ENCODE measurements around the gene CCNYL1. TPM values are rescaled to one million over a fixed set of nuclear protein-coding genes. Genes with fewer than 3 reads are reported as not detected.

Gene CCNYL1
- total RNA-seq, 6 experiments from 2014 or later = 7.1 to 11.9 (median 9.4) TPM

DNA sequence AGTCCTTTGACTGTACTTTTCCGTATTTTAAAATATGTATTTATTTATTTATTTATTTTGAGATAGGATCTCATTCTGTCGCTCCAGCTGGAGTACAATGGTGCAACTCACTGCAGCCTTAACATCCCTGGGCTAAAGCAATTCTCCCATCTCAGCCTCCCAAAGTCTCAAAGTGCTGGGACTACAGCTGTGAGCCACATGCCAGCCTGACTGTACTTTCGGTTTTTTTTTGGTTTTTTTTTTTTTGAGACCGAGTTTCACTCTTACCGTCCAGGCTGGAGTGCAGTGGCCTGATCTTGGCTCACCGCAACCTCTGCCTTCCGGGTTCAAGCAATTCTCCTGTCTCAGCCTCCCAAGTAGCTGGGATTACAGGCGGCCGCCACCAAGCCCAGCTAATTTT is 28.9 kb upstream of the CCNYL1 start:
- Histone ChIP-seq H3K27ac (no peak overlapping the region), H3K9me3 (no peaks in the 10 kb centered on the region), H3K36me3 (no peaks in the 10 kb centered on the region), H3K4me3 (no peak overlapping the region), H3K4me1 (peaks cover 0 to 11% (median 0%) of the 10 kb centered on the region in 4 donors), H3K27me3 (no peaks in the 10 kb centered on the region)
- DNase-seq = no peak
- ATAC-seq = no peak
- intact Hi-C loops (cut with DNase I) = no loop called here
- TF ChIP-seq, protein P1, sequence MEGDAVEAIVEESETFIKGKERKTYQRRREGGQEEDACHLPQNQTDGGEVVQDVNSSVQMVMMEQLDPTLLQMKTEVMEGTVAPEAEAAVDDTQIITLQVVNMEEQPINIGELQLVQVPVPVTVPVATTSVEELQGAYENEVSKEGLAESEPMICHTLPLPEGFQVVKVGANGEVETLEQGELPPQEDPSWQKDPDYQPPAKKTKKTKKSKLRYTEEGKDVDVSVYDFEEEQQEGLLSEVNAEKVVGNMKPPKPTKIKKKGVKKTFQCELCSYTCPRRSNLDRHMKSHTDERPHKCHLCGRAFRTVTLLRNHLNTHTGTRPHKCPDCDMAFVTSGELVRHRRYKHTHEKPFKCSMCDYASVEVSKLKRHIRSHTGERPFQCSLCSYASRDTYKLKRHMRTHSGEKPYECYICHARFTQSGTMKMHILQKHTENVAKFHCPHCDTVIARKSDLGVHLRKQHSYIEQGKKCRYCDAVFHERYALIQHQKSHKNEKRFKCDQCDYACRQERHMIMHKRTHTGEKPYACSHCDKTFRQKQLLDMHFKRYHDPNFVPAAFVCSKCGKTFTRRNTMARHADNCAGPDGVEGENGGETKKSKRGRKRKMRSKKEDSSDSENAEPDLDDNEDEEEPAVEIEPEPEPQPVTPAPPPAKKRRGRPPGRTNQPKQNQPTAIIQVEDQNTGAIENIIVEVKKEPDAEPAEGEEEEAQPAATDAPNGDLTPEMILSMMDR (IDR thresholded peaks at IDR 0.05) = no peak
- no peak for TF ChIP-seq POLR2A (IDR thresholded peaks at IDR 0.05)
- 95% methylated on average over 7 of the region's 9 CpGs for WGBS (ENCODE audit: insufficient coverage, low coverage, low lambda C conversion rate, missing lambda C conversion rate)

- Histone ChIP-seq H3K9me3 (no peaks in the 10 kb centered on the region), H3K4me1 (peaks cover 0 to 11% (median 0%) of the 10 kb centered on the region in 4 donors), H3K27me3 (no peaks in the 10 kb centered on the region), H3K36me3 (no peaks in the 10 kb centered on the region), H3K27ac (peak overlapping the region in 1 of 3 donors; percentile 23), H3K4me3 (no peak overlapping the region)
- intact Hi-C loops (cut with DNase I) = no loop called here
- no peak for DNase-seq
- peak in 1 of 4 donors; percentile 22 for ATAC-seq
- TF ChIP-seq POLR2A (IDR thresholded peaks at IDR 0.05) = no peak
- TF ChIP-seq, protein P1 (IDR thresholded peaks at IDR 0.05) = no peak
- 70% methylated on average over 4 of the region's 5 CpGs for WGBS (ENCODE audit: insufficient coverage, low coverage, low lambda C conversion rate, missing lambda C conversion rate)
Measured at GRCh38 chr2:207683438-207683837, 28.0 kb upstream of the CCNYL1 start.

DNA sequence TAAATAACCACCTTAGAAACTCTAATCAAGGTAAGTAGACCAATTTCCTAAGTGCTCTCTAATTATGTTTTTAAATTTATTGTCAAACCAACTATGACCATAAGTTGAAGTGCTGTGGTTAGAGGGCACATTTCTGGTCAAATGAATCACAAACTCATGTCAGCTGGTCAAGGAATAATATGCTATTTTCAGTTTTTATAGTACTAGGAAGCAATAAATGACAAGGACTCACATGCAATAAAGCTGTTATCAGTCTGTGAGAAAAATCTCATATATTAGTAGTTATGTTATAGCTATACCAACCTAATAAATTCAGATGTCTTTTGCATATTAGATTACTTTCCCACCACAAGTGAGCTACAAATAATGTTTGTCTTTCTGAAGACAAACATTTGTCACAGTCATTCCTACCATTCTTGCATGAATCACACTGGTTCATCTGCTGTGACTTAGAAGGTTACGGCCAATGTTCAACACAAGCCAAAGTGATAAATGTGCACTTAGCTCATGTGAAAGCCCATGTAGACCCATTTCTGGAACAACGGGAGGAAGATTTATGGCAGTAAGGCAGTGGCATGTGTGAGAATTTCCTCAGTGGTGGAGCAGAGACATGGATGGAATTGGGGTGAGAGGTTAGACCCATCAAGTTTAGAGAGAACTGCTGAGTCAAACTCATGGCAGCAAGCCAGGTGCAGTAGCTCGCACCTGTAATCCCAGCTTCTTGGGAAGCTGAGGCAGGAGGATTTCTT is 27.4 kb upstream of the CCNYL1 start:
- Histone ChIP-seq H3K27ac (peak overlapping the region in 1 of 3 donors; percentile 23), H3K27me3 (no peaks in the 10 kb centered on the region), H3K36me3 (no peaks in the 10 kb centered on the region), H3K4me3 (no peak overlapping the region), H3K4me1 (peaks cover 0 to 11% (median 0%) of the 10 kb centered on the region in 4 donors), H3K9me3 (no peaks in the 10 kb centered on the region)
- WGBS (ENCODE audit: insufficient coverage, low coverage, low lambda C conversion rate, missing lambda C conversion rate) = 17% methylated on average over 3 of the region's 3 CpGs
- no peak for DNase-seq
- TF ChIP-seq, protein P1 (IDR thresholded peaks at IDR 0.05) = no peak
- TF ChIP-seq POLR2A (IDR thresholded peaks at IDR 0.05) = no peak
- intact Hi-C loops (cut with DNase I) = no loop called here
- peak in 3 of 4 donors; percentile 45 to 92 (median 56) for ATAC-seq

DNA sequence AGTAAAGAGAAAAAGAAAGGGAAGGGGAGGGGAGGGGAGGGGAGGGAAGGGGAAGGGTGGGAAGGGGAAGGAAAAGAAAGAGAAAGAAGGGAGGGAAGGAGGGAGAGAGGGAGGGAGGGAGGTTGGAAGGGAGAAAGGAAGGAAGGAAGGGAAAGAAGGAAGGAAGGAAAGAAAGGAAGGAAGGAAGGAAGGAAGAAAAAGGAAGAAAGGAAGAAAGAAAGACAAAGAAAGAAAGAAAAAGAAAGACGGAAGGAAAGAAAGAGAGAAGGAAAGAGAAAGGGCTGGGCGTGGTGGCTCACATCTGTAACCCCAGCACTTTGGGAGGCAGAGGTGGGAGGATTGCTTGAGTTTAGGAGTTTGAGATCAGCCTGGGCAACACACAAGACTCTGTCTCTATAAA is 24.6 kb upstream of the CCNYL1 start:
- ATAC-seq (no peak), DNase-seq (no peak)
- Histone ChIP-seq H3K9me3 (no peaks in the 10 kb centered on the region), H3K27me3 (no peaks in the 10 kb centered on the region), H3K4me3 (no peak overlapping the region), H3K4me1 (peaks cover 0 to 11% (median 0%) of the 10 kb centered on the region in 4 donors), H3K27ac (no peak overlapping the region), H3K36me3 (no peaks in the 10 kb centered on the region)
- intact Hi-C loops (cut with DNase I) = no loop called here
- TF ChIP-seq POLR2A (IDR thresholded peaks at IDR 0.05) = no peak
- TF ChIP-seq, protein P1 (IDR thresholded peaks at IDR 0.05) = no peak
- WGBS (ENCODE audit: insufficient coverage, low coverage, low lambda C conversion rate, missing lambda C conversion rate) = 34% methylated on average over 2 of the region's 2 CpGs

Measured in right lobe of liver (tissue), 6 donors.